GM20431 (cell line): ENCODE measurements around the gene CLEC11A.
"Not testable (repeated sequence)": the region's sequence is repeated elsewhere in the genome, so short reads cannot be mapped to it uniquely, and the experiment has no call there.

Source experiments
- in situ Hi-C: fragments of 300-500 bp; cut with MseI, MboI; formaldehyde crosslinking; loops from one replicate; pipeline ENCODE4 v1.15.0; 2020; ENCODE audit warnings: low sequenced_read_pairs; ENCODE audit not compliant: unreplicated experiment

CLEC11A gene

DNA sequence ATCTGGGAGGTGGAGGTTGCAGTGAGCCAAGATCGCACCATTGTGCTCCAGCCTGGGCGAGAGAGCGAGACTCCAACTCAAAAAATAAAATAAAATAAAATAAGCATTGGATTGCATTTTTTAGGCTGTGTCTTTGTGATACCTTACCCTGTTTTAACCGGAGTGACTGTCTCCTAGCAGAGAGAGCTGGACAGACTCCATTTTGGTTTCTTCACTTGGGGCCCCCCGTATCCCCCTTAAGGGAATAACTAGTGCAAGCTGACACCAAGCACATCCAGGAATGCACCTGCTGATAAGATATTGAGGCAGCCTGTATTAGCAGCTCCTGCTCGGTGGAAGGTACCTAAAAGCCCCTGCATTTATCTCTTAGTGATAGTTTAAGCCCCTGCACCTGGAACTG lies 26.3 kb downstream of the CLEC11A start:
- in situ Hi-C loops = no loop called here

- in situ Hi-C loops = no loop called here
Observed at GRCh38 chr19:50750010-50750409, 26.8 kb downstream of the CLEC11A start.

DNA sequence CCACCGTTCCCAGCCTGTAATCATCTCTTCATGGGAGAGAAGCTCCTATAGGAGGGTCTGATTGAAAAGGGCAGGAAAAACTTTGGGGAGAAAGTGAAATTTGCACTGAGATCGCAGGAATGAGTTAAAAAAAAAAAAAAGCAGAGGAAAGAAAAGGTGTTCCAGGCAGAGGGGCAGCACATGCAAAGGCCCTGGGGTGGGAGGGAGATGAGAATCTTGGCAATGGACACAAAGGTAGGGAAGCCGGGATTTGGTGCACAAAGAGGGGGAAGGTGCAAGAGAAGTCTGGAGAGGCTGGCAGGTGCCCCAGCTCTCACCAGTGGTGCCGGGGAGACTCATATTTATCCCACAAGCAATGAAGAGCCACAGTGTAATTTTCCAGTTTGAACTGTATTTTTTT lies 30.7 kb downstream of the CLEC11A start:
- in situ Hi-C loops = no loop called here

DNA sequence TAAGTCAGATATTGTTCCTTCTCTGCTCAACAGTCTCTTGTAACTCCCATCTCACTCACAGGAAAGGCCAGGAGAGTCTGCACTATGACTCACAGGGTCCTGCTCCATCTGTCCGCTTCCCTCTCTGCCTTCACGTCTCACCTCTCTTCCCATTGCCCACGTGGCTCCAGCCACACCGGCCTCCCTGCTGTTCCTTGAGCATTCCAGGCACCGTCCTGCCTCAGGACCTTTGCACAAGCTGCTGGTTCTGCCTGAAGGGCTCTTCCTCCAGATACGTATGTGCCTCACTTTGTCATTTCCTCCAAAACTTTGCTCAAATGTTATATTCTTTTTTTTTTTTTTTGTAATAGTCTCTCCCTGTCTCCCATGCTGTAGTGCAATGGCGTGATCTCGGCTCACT lies 33.1 kb downstream of the CLEC11A start:
- in situ Hi-C loops = not testable (repeated sequence)

GRCh38 chr19:50757624-50758023 lies 34.5 kb downstream of the CLEC11A start:
- in situ Hi-C loops = not testable (repeated sequence)

DNA sequence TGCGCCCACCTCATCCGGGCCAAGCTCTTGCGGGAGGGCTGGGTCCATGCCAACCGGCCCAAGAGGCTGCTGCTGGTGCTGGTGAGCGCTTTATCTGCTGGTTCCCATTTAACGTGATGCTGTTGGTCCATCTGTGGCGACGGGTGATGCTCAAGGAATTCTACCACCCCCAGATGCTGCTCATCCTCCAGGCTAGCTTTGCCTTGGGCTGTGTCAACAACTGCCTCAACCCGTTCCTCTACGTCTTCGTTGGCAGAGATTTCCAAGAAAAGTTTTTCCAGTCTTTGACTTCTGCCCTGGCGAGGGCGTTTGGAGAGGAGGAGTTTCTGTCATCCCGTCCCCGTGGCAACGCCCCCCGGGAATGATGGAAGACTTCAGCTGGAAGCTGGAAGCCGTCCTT lies 35.9 kb downstream of the CLEC11A start:
- in situ Hi-C loops = not testable (repeated sequence)

- in situ Hi-C loops = no loop called here
Observed at GRCh38 chr19:50759886-50760285, 36.7 kb downstream of the CLEC11A start.

DNA sequence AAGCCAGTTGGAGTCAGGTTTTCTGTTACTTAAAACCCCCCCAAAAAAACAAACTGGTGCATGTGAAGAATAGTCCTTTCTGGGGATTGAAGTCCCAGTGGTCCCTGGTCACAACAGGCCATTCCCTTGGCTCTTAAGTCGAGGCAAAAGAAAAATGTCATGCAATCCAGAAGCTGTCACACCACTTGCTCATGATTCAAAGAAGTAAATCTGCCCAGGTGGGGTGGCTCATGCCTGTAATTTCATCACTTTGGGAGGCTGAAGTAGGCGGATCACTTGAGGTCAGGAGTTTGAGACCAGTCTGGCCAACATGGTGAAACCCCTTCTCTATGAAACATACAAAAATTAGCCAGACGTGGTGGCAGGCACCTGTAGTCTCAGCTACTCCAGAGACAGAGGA lies 38.3 kb downstream of the CLEC11A start:
- in situ Hi-C loops = not testable (repeated sequence)

DNA sequence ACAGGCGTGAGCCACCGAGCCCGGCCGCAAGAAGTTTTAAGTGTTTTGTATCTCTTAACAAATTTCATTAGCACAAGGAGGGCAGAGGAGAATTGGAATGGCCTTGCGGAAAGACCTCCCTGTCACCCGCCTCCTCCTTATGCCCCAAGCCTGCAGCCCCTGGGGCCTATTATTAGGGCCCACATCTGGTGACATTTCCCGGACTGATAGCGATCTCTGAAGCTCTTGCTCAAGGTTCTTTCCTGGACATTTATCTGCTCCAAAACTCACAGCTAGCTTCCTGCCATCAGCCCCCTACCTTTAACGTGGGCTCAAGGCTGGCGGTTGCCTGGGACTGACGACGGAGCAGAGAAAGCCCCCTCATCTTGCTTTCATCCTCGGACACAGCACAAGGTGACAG lies 40.4 kb downstream of the CLEC11A start:
- in situ Hi-C loops = not testable (repeated sequence)

- in situ Hi-C loops = no loop called here
Observed at GRCh38 chr19:50764409-50764808, 41.2 kb downstream of the CLEC11A start.

- in situ Hi-C loops = not testable (repeated sequence)
Observed at GRCh38 chr19:50766746-50767145, 43.6 kb downstream of the CLEC11A start.

DNA sequence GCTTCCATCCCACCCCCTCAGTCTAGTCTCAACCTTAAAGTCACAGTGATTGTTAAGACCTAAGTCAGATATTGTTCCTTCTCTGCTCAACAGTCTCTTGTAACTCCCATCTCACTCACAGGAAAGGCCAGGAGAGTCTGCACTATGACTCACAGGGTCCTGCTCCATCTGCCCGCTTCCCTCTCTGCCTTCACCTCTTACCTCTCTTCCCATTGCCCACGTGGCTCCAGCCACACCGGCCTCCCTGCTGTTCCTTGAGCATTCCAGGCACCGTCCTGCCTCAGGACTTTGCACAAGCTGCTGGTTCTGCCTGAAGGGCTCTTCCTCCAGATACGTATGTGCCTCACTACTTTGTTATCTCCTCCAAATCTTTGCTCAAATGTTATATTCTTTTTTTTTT lies 44.1 kb downstream of the CLEC11A start:
- in situ Hi-C loops = not testable (repeated sequence)

DNA sequence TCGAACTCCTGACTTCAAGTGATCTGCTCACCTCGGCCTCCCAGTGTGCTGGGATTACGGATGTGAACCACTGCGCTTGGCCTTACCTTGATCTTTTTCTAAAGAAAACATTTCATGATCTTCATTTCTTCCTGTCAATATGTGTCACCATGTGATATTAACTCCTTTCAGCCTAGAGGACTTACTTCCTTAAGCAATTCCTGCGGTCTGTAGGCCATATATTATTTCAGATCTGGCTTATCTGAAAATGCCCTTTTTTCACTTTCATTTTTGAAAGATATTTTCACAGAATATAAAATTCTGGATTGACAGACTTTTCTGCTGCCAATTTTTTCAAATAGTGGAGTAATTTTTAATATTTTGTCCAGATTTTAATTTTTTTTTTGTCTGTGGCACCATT lies 45.1 kb downstream of the CLEC11A start:
- in situ Hi-C loops = no loop called here

- in situ Hi-C loops = not testable (repeated sequence)
Observed at GRCh38 chr19:50770164-50770563, 47.0 kb downstream of the CLEC11A start, which contains the start of gene GPR32. Gene GPR32, plus strand, starts transcription at chr19:50770464. Its CDS starts 137 bp downstream, at chr19:50770601.

DNA sequence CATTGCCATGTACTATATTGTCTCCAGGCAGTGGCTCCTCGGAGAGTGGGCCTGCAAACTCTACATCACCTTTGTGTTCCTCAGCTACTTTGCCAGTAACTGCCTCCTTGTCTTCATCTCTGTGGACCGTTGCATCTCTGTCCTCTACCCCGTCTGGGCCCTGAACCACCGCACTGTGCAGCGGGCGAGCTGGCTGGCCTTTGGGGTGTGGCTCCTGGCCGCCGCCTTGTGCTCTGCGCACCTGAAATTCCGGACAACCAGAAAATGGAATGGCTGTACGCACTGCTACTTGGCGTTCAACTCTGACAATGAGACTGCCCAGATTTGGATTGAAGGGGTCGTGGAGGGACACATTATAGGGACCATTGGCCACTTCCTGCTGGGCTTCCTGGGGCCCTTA lies 47.7 kb downstream of the CLEC11A start:
- in situ Hi-C loops = no loop called here

GRCh38 chr19:50772476-50772875 lies 49.3 kb downstream of the CLEC11A start:
- in situ Hi-C loops = no loop called here

GRCh38 chr19:50772912-50773311 lies 49.7 kb downstream of the CLEC11A start:
- in situ Hi-C loops = not testable (repeated sequence)

DNA sequence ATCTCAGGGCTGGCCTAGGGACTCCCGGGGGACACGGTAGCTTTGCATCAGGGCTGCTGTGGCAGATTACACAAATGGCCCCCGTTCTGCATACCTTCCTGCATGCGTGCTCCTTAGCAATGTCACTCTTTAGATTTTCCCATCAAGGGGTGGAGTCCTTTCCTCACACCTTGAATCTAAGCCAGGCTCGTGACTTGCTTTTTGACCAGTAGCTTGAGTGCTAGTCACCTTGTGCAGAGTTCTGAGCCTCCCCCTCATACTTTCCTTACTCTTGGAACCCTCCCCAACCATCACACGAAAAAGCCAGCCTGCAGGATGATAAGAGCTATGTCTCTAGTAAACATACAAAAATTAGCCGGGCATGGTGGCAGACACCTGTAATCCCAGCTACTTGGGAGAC lies 50.3 kb downstream of the CLEC11A start:
- in situ Hi-C loops = not testable (repeated sequence)
